ENCODE data around the gene ZCCHC17. TPM values are rescaled to one million over a fixed set of nuclear protein-coding genes. Genes with fewer than 3 reads are reported as not detected.

ZCCHC17 gene
- total RNA-seq, 4 donors from 2014 or later: 23.3 to 36.8 (median 25.0) TPM

DNA sequence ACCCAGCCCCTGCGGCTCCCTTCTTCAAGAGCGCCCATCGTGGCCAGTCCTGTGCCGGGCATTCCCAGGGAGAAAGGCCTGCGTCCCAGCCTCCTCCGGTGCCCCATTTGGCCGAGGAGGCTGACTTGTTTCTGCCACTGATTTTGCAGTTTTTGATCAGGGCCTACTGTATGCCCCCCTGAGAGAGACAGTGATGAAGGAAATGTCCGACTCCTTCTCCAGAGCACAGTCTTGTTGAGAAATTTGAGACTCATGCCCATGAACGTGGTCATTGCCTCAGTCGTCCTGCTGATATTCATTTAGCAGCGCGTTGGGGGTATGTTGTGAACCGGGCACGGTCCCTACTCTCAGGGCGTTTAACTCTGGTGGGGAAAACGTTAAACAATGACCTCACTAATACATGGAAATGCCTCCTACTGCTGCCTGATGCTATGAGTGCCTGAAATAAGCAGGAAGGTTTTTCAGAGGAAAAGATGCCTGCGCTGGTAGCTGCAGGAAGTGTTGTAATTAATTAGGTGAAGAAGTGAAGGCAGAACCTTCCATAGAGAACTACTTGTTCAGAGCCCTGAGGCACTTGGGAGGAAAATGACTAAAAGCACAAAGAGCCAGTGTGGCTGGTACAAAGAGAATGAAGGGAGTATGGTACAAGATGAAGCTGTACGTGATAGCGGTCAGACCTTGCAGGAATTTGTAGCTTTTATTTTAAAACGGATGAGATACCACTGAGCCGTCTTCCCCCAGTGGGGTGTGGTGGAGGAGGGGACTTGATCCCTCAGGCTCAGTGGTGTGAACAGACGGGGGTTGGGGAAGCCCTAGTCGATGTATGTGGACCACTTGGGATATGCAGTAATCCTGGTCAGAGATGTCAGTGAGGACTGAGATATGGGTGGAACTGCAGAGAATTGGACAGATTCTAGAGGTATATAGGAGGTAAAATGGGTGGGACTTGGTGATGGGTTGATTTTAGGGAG, 730 bp downstream of the ZCCHC17 start:
- peak overlapping the region; percentile 53 to 88 for H3K27ac ChIP-seq

GRCh38 chr1:31299365-31299764, 2.5 kb downstream of the ZCCHC17 start:
- intact Hi-C loops (cut with DNase I; ENCODE audit: low total_unique reads): no loop called here

More for the DNA sequence above, 730 bp downstream of the ZCCHC17 start:
- no peak for DNase-seq
- H3K9me3 ChIP-seq: no peaks in the 10 kb centered on the region
- H3K4me3 ChIP-seq: peak overlapping the region; percentile 83 to 92
- H3K27me3 ChIP-seq: no peaks in the 10 kb centered on the region
- TF ChIP-seq POLR2A (IDR thresholded peaks at IDR 0.05) (no peak), CTCF (IDR thresholded peaks at IDR 0.05) (no peak)
- peaks cover 0 to 13% of the 10 kb centered on the region in 2 donors for H3K4me1 ChIP-seq
- H3K36me3 ChIP-seq: no peaks in the 10 kb centered on the region
- intact Hi-C loops (cut with DNase I; ENCODE audit: low total_unique reads): no loop called here

GRCh38 chr1:31300193-31300592, 3.4 kb downstream of the ZCCHC17 start:
- TF ChIP-seq CTCF (IDR thresholded peaks at IDR 0.05): no peak
- TF ChIP-seq POLR2A (IDR thresholded peaks at IDR 0.05): no peak
- Histone ChIP-seq H3K36me3 (no peaks in the 10 kb centered on the region), H3K27me3 (no peaks in the 10 kb centered on the region), H3K9me3 (no peaks in the 10 kb centered on the region), H3K4me3 (no peak overlapping the region), H3K27ac (no peak overlapping the region), H3K4me1 (peaks cover 0 to 10% of the 10 kb centered on the region in 2 donors)
- DNase-seq: no peak
- intact Hi-C loops (cut with DNase I; ENCODE audit: low total_unique reads): no loop called here

More at GRCh38 chr1:31299365-31299764, 2.5 kb downstream of the ZCCHC17 start:
- DNase-seq: no peak
- H3K27me3 ChIP-seq: no peaks in the 10 kb centered on the region
- H3K4me1 ChIP-seq: peaks cover 0 to 13% of the 10 kb centered on the region in 2 donors
- H3K9me3 ChIP-seq: no peaks in the 10 kb centered on the region
- H3K27ac ChIP-seq: no peak overlapping the region
- TF ChIP-seq POLR2A (IDR thresholded peaks at IDR 0.05) (no peak), CTCF (IDR thresholded peaks at IDR 0.05) (no peak)
- H3K4me3 ChIP-seq: no peak overlapping the region
- H3K36me3 ChIP-seq: no peaks in the 10 kb centered on the region

- TF ChIP-seq CTCF (IDR thresholded peaks at IDR 0.05) (no peak), POLR2A (IDR thresholded peaks at IDR 0.05) (no peak)
- intact Hi-C loops (cut with DNase I; ENCODE audit: low total_unique reads): no loop called here
- DNase-seq: no peak
These were observed 6.0 kb downstream of the ZCCHC17 start for GRCh38 chr1:31302709-31303441.

More at GRCh38 chr1:31302709-31303441, 6.0 kb downstream of the ZCCHC17 start:
- Histone ChIP-seq H3K36me3 (no peaks in the 10 kb centered on the region), H3K4me1 (peaks cover 0 to 2% of the 10 kb centered on the region in 2 donors), H3K4me3 (no peak overlapping the region), H3K9me3 (no peaks in the 10 kb centered on the region), H3K27me3 (no peaks in the 10 kb centered on the region), H3K27ac (no peak overlapping the region)
